ENCODE data around the gene PSMB9. TPM values are rescaled to one million over a fixed set of nuclear protein-coding genes. Genes with fewer than 3 reads are reported as not detected.

PSMB9 gene
- total and polyA plus RNA-seq, 2 experiments from 2014 or later, result 2.8 to 5.5 TPM

GRCh38 chr6:32837651-32838113, 16.3 kb upstream of the PSMB9 start:
- peak overlapping the region; percentile 94 for H2AFZ ChIP-seq
- H3K4me3 Mint-ChIP-seq, result peak overlapping the region; percentile 80
- peaks cover 4% of the 10 kb centered on the region for H3K27me3 ChIP-seq (ENCODE audit: insufficient read depth)
- H3K27ac Mint-ChIP-seq, result no peak overlapping the region
- H3K9me3 Mint-ChIP-seq, result no peaks in the 10 kb centered on the region
- ATAC-seq (no peak; the same call in 1 of the 3 replicates), DNase-seq (ENCODE audit: low spot score) (no peak)
- H3K4me3 ChIP-seq, result peak overlapping the region; percentile 71
- H3K27ac ChIP-seq (ENCODE audit: low read depth), result no peak overlapping the region
- H4K20me1 ChIP-seq (replicated peaks; ENCODE audit: insufficient read depth), result no peaks in the 10 kb centered on the region
- H3K79me2 ChIP-seq (replicated peaks; ENCODE audit: insufficient read depth), result no peaks in the 10 kb centered on the region
- H3K9me2 ChIP-seq (ENCODE audit: insufficient read depth), result no peaks in the 10 kb centered on the region
- H3K4me1 ChIP-seq (ENCODE audit: insufficient read depth), result peaks cover 10% of the 10 kb centered on the region; the same call in 1 of the 2 replicates
- H3K36me3 Mint-ChIP-seq (ENCODE audit: low read depth), result peaks cover 19% of the 10 kb centered on the region
- H3K4me2 ChIP-seq, result peak overlapping the region; percentile 92
- peaks cover 6% of the 10 kb centered on the region; the same call in 1 of the 2 replicates for H3K36me3 ChIP-seq (ENCODE audit: insufficient read depth)
- H3K4me1 Mint-ChIP-seq, result peaks cover 12% of the 10 kb centered on the region
- H3F3A ChIP-seq (replicated peaks; ENCODE audit: low read depth), result no peaks in the 10 kb centered on the region
- TF ChIP-seq POLR2AphosphoS5 (IDR thresholded peaks at IDR 0.05; ENCODE audit: low read depth), result no peak
- H3K27me3 Mint-ChIP-seq (ENCODE audit: insufficient read depth, low read depth, poor library complexity), result peaks cover 8% of the 10 kb centered on the region

- DNase-seq (ENCODE audit: low spot score) (peak; percentile 95), ATAC-seq (peak; percentile 91)
- no peak within 1 kb of the TSS for H3K27ac Mint-ChIP-seq
- peaks cover 16% of the 10 kb centered on the region; the same call in 1 of the 2 replicates for H3K4me1 ChIP-seq (ENCODE audit: insufficient read depth)
- H3K36me3 Mint-ChIP-seq (ENCODE audit: low read depth), result peaks cover 23% of the 10 kb centered on the region
- H3K27me3 ChIP-seq (ENCODE audit: insufficient read depth), result peaks cover 10% of the 10 kb centered on the region
- no peaks in the 10 kb centered on the region for H4K20me1 ChIP-seq (replicated peaks; ENCODE audit: insufficient read depth)
- H3K79me2 ChIP-seq (replicated peaks; ENCODE audit: insufficient read depth), result no peaks in the 10 kb centered on the region
- no peak within 1 kb of the TSS for H3K27ac ChIP-seq (ENCODE audit: low read depth)
- no peaks in the 10 kb centered on the region for H3K9me3 Mint-ChIP-seq
- no peaks in the 10 kb centered on the region for H3F3A ChIP-seq (replicated peaks; ENCODE audit: low read depth)
- H3K27me3 Mint-ChIP-seq (ENCODE audit: insufficient read depth, low read depth, poor library complexity), result peaks cover 8% of the 10 kb centered on the region
- peak within 1 kb of the TSS; percentile 94 for H2AFZ ChIP-seq
- no peaks in the 10 kb centered on the region for H3K9me2 ChIP-seq (ENCODE audit: insufficient read depth)
- H3K4me2 ChIP-seq, result peak within 1 kb of the TSS; percentile 92
- peak within 1 kb of the TSS; percentile 71 for H3K4me3 ChIP-seq
- H3K4me1 Mint-ChIP-seq, result peaks cover 16% of the 10 kb centered on the region
- H3K4me3 Mint-ChIP-seq, result peak within 1 kb of the TSS; percentile 80
- H3K36me3 ChIP-seq (ENCODE audit: insufficient read depth), result peaks cover 6% of the 10 kb centered on the region; the same call in 1 of the 2 replicates
- TF ChIP-seq EZH2phosphoT487 (IDR thresholded peaks at IDR 0.05; ENCODE audit: unreplicated experiment), result no peak
- TF ChIP-seq NANOG (IDR thresholded peaks at IDR 0.05; ENCODE audit: borderline replicate concordance), result no peak
- TF ChIP-seq ZNF331 (CRISPR knock-in tag; IDR thresholded peaks at IDR 0.05; ENCODE audit: low read depth), result no peak
- TF ChIP-seq CREB1 (CRISPR knock-in tag; IDR thresholded peaks at IDR 0.05; ENCODE audit: low read depth), result 0 out of 2 replicates have a peak, but pooled peaks have one; percentile 40
- 0 out of 2 replicates have a peak, but pooled peaks have one; percentile 38 for TF ChIP-seq ETS1 (IDR thresholded peaks at IDR 0.05)
- no peak for TF ChIP-seq ZNF114 (CRISPR knock-in tag; IDR thresholded peaks at IDR 0.05)
- TF ChIP-seq JUNB (IDR thresholded peaks at IDR 0.05; ENCODE audit: unreplicated experiment), result no peak
- no peak for TF ChIP-seq EZH2 (IDR thresholded peaks at IDR 0.05; ENCODE audit: low read depth, unreplicated experiment)
- TF ChIP-seq ZNF462 (CRISPR knock-in tag; IDR thresholded peaks at IDR 0.05), result no peak
Observed at GRCh38 chr6:32838114-32838958, 15.7 kb upstream of the PSMB9 start, which contains the start of gene TAP2. TSS of gene TAP2 (minus strand) at chr6:32838739. CDS start at chr6:32838233, 506 bp downstream.
